ENCODE data around the gene BCR.
A peak's percentile ranks its signal among the peaks of the same experiment; 100 is the strongest.

The BCR gene

DNA sequence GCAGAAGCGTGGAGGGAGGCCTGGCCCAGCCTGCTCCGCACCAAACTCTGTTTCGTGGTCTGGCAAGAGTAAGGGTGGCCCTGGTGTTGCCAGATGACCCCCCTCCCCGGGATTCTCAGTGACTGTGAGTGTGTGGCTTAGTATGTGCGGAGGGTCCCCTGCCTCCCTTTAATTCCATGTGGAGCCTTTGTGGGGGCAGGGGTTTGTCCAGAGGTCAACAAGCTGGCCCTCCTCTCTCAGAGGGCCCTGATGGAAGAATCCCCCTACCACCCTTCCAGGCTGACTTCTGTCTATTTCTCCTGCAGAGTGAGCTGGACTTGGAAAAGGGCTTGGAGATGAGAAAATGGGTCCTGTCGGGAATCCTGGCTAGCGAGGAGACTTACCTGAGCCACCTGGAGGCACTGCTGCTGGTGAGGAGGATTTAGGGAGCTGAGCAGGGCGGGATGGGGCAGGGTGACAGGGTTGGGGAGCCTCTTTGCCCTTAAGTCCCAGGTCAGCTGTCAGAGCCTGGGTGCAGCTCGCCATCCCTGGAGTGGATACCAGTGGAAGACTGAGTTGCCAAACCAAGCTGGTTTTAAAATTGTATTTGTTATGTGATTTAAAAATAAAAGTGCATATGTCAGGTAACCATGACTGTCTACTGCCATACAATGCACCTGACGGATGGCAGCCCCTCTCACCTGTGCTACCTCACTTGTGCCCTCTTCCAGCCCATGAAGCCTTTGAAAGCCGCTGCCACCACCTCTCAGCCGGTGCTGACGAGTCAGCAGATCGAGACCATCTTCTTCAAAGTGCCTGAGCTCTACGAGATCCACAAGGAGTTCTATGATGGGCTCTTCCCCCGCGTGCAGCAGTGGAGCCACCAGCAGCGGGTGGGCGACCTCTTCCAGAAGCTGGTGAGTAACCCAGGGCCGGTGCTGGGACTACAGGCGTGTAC, 80.6 kb downstream of the BCR start:
- DNase-seq (ENCODE audit: low spot score) = no peak

DNA sequence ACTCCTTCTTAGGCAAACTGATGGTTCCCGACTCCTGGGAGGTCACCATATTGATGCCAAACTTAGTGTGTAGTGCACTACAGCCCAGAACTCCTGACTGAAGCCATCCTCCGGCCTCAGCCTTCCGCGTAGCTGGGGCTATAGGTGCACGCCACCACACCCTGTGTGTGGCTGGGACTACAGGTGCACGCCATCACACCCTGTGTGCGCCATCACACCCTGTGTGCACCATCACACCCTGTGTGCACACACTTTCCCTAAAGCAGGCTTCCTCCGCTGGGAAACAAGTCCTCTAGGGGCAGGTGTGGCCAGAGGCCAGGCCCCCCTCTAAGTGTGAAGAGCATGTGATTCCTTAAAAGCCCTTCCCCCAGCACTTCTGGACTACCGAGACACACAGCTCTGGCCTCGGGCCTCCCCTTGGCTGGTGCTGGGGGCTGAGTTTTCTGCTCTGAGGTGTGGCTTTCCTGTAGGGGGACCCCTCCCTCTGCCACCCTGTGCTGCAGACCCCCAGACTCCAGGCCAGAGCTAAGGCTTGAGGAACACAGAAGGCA, 81.7 kb downstream of the BCR start:
- DNase-seq (ENCODE audit: low spot score) = no peak

GRCh38 chr22:23262518-23263332, 82.4 kb downstream of the BCR start:
- no peak for DNase-seq (ENCODE audit: low spot score)

DNA sequence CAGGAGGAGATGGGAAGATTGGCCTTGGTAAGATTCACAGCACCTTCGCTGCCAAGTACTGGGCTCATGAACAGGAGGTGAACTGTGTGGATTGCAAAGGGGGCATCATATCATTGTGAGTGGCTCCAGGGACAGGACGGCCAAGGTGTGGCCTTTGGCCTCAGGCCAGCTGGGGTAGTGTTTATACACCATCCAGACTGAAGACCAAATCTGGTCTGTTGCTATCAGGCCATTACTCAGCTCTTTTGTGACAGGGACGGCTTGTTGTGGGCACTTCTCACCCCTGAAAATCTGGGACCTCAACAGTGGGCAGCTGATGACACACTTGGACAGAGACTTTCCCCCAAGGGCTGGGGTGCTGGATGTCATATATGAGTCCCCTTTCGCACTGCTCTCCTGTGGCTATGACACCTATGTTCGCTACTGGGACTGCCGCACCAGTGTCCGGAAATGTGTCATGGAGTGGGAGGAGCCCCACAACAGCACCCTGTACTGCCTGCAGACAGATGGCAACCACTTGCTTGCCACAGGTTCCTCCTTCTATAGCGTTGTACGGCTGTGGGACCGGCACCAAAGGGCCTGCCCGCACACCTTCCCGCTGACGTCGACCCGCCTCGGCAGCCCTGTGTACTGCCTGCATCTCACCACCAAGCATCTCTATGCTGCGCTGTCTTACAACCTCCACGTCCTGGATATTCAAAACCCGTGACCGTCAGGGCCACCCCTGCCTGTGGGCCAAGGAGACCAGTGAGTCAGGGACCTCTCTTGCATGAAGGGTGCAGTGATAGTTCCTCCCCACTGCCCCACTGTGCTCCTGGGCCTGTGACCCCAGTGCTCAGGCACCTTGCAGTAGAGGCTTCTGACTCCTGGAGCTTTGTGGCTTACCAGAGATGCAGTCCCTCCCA, 83.6 kb downstream of the BCR start:
- no peak for DNase-seq (ENCODE audit: low spot score)

DNA sequence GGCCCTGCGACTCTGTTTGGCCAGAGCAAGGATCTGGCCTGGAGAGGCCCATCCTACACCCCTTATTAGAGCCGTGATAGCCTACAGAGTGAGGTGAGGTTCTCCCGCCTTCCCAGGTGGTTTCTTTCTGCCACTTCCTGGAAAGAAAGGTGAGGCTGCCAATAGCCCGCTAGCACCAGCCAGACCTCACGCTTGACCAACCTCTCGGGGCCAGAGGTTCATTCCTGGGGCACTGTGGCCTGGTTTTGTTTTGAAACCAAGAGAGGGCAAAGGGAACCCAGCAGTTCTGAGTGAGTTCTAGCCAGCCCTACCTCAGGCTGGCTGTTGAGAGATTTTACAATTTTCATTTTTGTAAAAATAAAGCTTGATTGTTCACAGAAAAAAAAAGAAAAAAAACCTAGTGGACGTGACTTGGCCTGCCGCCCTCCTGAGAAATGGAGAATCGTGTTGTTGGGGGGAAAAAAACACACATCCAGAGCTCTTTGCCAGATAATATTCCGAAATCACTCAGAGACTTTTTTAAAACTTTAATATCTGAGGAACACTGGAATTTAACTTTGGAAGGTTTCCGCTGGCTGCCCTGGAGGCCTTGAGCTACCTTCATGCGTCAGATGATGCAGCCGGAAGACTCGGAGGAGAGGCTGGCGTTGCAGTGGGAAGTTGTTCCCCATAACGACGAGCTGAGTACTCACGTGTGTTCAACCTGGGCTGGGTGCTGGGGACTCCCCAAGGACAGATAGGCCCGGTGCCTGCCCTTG, 84.5 kb downstream of the BCR start:
- no peak for DNase-seq (ENCODE audit: low spot score)

- no peak for DNase-seq (ENCODE audit: low spot score)
These were observed 85.0 kb downstream of the BCR start for GRCh38 chr22:23265368-23265700.

- DNase-seq (ENCODE audit: low spot score) = no peak
These were observed 86.5 kb downstream of the BCR start for GRCh38 chr22:23266780-23267179.

GRCh38 chr22:23267226-23268043, 87.1 kb downstream of the BCR start:
- DNase-seq (ENCODE audit: low spot score) = peak; percentile 47

GRCh38 chr22:23268139-23268712, 87.9 kb downstream of the BCR start:
- no peak for DNase-seq (ENCODE audit: low spot score)

- DNase-seq (ENCODE audit: low spot score) = no peak
These were observed 88.6 kb downstream of the BCR start for GRCh38 chr22:23268877-23269276.

DNA sequence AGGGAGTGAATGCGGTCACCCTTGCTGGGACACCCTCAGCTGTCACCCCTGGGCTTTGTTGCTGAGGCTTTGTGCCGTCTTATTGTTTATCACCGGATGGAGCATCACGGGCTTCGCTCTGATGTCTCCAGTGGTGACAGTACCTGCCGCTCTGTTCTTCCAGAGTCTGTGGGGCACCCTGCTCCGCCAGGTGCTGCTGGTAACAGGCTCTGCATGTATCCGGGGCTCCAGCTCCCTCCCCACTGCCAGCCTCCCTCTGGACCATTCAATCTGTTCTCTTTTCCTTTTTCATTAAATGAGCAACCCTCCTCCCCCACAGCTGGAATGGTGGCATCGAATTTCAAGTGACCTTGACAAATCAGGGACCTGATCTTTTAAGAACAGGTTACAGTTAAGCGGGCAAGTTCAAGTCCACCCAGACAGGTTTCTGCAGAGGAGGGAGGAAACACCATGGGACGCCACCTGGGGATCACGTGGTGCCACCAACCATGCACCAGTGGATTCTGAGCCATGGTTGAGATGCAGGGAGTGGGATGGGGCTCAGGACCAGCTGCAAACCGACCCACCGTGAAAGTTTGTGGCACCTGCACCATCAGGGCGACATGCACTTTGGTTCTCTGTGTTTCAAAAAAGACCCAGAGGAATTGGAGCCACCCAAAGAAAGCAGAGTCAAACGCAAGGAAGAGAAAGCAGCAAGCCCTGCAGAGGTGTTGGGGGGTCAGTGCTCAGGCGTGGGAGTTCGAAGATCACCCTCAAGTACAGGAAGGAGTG, 89.3 kb downstream of the BCR start:
- no peak for DNase-seq (ENCODE audit: low spot score)

- no peak for DNase-seq (ENCODE audit: low spot score)
These were observed 90.0 kb downstream of the BCR start for GRCh38 chr22:23270212-23270733.

- no peak for DNase-seq (ENCODE audit: low spot score)
These were observed 90.7 kb downstream of the BCR start for GRCh38 chr22:23270798-23271596.

GRCh38 chr22:23271597-23271908, 91.2 kb downstream of the BCR start:
- DNase-seq (ENCODE audit: low spot score) = no peak

DNA sequence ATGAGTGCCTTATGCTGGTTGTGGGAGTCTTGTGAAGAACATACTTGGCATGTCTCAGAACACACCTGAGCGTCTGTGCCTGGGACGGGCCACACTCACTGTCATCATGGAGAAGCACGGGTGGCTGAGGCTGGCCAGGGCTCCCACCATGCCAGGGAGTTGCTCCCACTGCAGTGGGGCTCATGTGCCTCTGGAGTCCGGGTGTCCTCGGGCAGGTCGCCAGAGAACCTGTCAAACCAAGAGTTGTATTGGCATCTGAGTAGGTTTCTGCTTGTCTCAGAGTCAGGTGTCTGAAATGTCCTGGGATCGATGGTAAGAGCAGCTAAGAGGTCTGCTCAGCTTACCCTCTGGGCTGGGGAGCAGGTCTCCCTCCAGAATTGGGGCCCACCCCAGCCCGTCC, 92.1 kb downstream of the BCR start:
- no peak for DNase-seq (ENCODE audit: low spot score)

GRCh38 chr22:23272834-23273233, 92.5 kb downstream of the BCR start:
- no peak for DNase-seq (ENCODE audit: low spot score)

GRCh38 chr22:23273445-23274145, 93.3 kb downstream of the BCR start:
- DNase-seq (ENCODE audit: low spot score) = no peak

Measured in SK-N-DZ (cell line).